Ascending aorta (tissue), 2 donors: ENCODE measurements around the gene ADAMTS2. TPM values are rescaled to one million over a fixed set of nuclear protein-coding genes. Genes with fewer than 3 reads are reported as not detected.

Experiments used
- DNase-seq, 2 donors: peaks; one replicate each; pipeline ENCODE4 v3.0.0-alpha.2; 2019; ENCODE audit warnings: low spot score in 2 of 2
- H3K27ac ChIP-seq, 2 donors: fragments of 200-600 bp; sonication (generic); one replicate each; pipeline ENCODE4 v1.5.1; 2016 to 2017; ENCODE audit warnings: mild to moderate bottlenecking in 1 of 2
- H3K27me3 ChIP-seq: fragments of 200-600 bp; sonication (generic); one replicate; pipeline ENCODE4 v1.5.1; 2017
- H3K36me3 ChIP-seq, 2 donors: fragments of 200-600 bp; sonication (generic); one replicate each; pipeline ENCODE4 v1.5.1; 2016
- H3K4me1 ChIP-seq, 2 donors: fragments of 200-600 bp; sonication (generic); one replicate each; pipeline ENCODE4 v1.5.1; 2016 to 2017; ENCODE audit warnings: mild to moderate bottlenecking in 1 of 2
- H3K4me3 ChIP-seq, 2 donors: fragments of 200-600 bp; sonication (generic); one replicate each; pipeline ENCODE4 v1.5.1; 2016 to 2017; ENCODE audit warnings: mild to moderate bottlenecking in 1 of 2
- H3K9me3 ChIP-seq, 2 donors: fragments of 200-600 bp; sonication (generic); one replicate each; pipeline ENCODE4 v1.5.1; 2016
- CTCF ChIP-seq, 3 experiments: fragments of 200-600 bp in 2 of 3; fragments of 450-650 bp in 1 of 3; sonication (generic) in 2 of 3; IDR thresholded peaks; one replicate each; pipeline ENCODE4 v1.5.1; 2016 to 2019; ENCODE audit warnings: antibody characterized with exemption in 3 of 3, mild to moderate bottlenecking in 1 of 3, moderate library complexity in 1 of 3
- intact Hi-C: fragments of 100-400 bp; cut with DNase I; formaldehyde crosslinking; loops from one replicate; pipeline ENCODE4 v1.15.1; 2023
- total RNA-seq: library from RNA; depleted of rRNA; stranded (reverse); fragments of >200 nt; gene quantifications from one replicate; pipeline ENCODE4 v1.1.0, GENCODE V29; 2016

The ADAMTS2 gene
- total RNA-seq, 1 donor from 2014 or later = 51.0 TPM

- intact Hi-C loops = no loop called here
- Histone ChIP-seq H3K9me3 (no peaks in the 10 kb centered on the region), H3K27me3 (no peaks in the 10 kb centered on the region), H3K27ac (no peak overlapping the region), H3K36me3 (no peaks in the 10 kb centered on the region), H3K4me1 (no peaks in the 10 kb centered on the region), H3K4me3 (no peak overlapping the region)
- TF ChIP-seq CTCF (IDR thresholded peaks at IDR 0.05) = no peak
- DNase-seq = peak in 1 of 2 donors; percentile 54
These were observed 117.5 kb downstream of the ADAMTS2 start for GRCh38 chr5:179227580-179228311.

- TF ChIP-seq CTCF (IDR thresholded peaks at IDR 0.05) = no peak
- DNase-seq = no peak
- Histone ChIP-seq H3K4me1 (no peaks in the 10 kb centered on the region), H3K27ac (no peak overlapping the region), H3K27me3 (no peaks in the 10 kb centered on the region), H3K4me3 (no peak overlapping the region), H3K36me3 (no peaks in the 10 kb centered on the region), H3K9me3 (no peaks in the 10 kb centered on the region)
- intact Hi-C loops = no loop called here
These were observed 118.1 kb downstream of the ADAMTS2 start for GRCh38 chr5:179227229-179227579.

GRCh38 chr5:179226696-179227095, 118.6 kb downstream of the ADAMTS2 start:
- intact Hi-C loops = no loop called here
- H3K4me1 ChIP-seq = no peaks in the 10 kb centered on the region
- no peaks in the 10 kb centered on the region for H3K36me3 ChIP-seq
- no peaks in the 10 kb centered on the region for H3K9me3 ChIP-seq
- DNase-seq = no peak
- no peak overlapping the region for H3K27ac ChIP-seq
- H3K4me3 ChIP-seq = no peak overlapping the region
- no peaks in the 10 kb centered on the region for H3K27me3 ChIP-seq
- TF ChIP-seq CTCF (IDR thresholded peaks at IDR 0.05) = no peak

GRCh38 chr5:179225387-179225786, 119.9 kb downstream of the ADAMTS2 start:
- no peaks in the 10 kb centered on the region for H3K36me3 ChIP-seq
- DNase-seq = peak in 1 of 2 donors; percentile 57
- no peak for TF ChIP-seq CTCF (IDR thresholded peaks at IDR 0.05)
- H3K9me3 ChIP-seq = no peaks in the 10 kb centered on the region
- H3K27me3 ChIP-seq = no peaks in the 10 kb centered on the region
- no peak overlapping the region for H3K27ac ChIP-seq
- H3K4me3 ChIP-seq = no peak overlapping the region
- intact Hi-C loops = no loop called here
- H3K4me1 ChIP-seq = no peaks in the 10 kb centered on the region

- peak in 1 of 2 donors; percentile 33 for DNase-seq
- no peaks in the 10 kb centered on the region for H3K9me3 ChIP-seq
- no peaks in the 10 kb centered on the region for H3K27me3 ChIP-seq
- no peaks in the 10 kb centered on the region for H3K4me1 ChIP-seq
- H3K4me3 ChIP-seq = no peak overlapping the region
- no peaks in the 10 kb centered on the region for H3K36me3 ChIP-seq
- no peak for TF ChIP-seq CTCF (IDR thresholded peaks at IDR 0.05)
- intact Hi-C loops = no loop called here
- no peak overlapping the region for H3K27ac ChIP-seq
These were observed 120.5 kb downstream of the ADAMTS2 start for GRCh38 chr5:179224741-179225140.

GRCh38 chr5:179223961-179224360, 121.3 kb downstream of the ADAMTS2 start:
- peak in 1 of 2 donors; percentile 50 for DNase-seq
- no peak for TF ChIP-seq CTCF (IDR thresholded peaks at IDR 0.05)
- H3K27ac ChIP-seq = no peak overlapping the region
- no peaks in the 10 kb centered on the region for H3K27me3 ChIP-seq
- H3K4me1 ChIP-seq = no peaks in the 10 kb centered on the region
- H3K4me3 ChIP-seq = no peak overlapping the region
- intact Hi-C loops = no loop called here
- no peaks in the 10 kb centered on the region for H3K36me3 ChIP-seq
- no peaks in the 10 kb centered on the region for H3K9me3 ChIP-seq
